Measurements from ENCODE around the gene GCSAML. TPM values are rescaled to one million over a fixed set of nuclear protein-coding genes. Genes with fewer than 3 reads are reported as not detected.
"Not testable (repeated sequence)": the region's sequence is repeated elsewhere in the genome, so short reads cannot be mapped to it uniquely, and the experiment has no call there.

The GCSAML gene
- not detected in 2 replicates for total RNA-seq

DNA sequence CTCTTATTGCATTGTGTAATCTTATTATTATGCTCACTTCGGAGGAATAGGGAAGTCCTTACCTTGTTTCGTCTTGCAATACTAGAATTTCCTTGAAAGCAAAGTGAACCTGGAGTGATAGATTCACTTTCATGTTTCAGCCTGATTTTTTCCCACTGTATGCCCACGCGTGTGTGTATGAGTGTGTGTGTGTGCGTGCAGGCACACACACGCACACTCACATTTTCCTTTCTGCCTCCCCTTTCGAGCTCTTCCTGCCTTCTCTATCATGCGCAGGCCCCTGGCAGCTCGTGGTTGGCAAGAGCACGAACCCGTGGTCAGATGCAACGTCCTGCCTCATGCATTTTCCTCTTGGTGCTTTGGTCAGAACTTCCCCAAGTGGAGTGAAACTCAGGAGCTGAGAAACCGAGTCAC is at the start of gene GCSAML:
GCSAML (plus strand) TSS at position 366 of the 414 bp plus-strand sequence. CDS start 58 bp downstream, outside the sequence.
- no peak for DNase-seq

DNA sequence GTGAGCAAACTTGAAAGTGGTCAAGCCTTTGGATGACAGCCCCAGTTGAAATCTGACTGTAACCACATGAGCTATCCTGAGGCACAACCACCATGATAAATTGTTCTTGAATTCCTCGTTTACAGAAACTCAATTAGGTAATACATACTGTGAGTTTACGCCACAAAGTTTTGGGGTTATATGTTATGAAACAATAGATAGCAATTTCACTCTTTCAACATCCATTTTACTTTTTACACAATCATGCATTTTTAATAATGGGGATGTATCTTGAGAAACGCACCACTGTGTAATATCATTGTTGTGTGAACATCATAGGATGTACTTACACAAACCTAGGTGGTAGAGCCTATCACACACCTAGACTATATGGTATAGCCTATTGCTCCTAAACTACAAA is 48.1 kb upstream of the GCSAML start:
- DNase-seq = no peak

DNA sequence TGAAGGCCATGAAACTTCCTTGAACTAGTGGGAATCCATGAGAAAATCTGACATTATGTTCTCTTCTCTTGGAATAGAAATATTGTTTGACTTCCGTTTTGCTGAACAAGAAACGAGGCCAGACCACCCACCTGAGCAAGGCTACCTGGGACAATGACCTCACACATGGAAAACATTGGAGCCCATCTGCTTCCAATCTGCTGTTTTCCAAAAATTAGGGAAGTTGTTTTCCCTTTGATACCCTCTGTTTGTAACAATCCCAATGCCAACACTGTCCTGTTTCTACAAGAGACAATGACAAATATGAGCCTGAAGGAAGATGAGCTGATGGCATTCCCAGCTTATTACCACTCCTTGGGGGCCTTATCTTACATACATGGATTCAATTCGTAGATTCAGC is 42.1 kb upstream of the GCSAML start:
- DNase-seq = no peak

DNA sequence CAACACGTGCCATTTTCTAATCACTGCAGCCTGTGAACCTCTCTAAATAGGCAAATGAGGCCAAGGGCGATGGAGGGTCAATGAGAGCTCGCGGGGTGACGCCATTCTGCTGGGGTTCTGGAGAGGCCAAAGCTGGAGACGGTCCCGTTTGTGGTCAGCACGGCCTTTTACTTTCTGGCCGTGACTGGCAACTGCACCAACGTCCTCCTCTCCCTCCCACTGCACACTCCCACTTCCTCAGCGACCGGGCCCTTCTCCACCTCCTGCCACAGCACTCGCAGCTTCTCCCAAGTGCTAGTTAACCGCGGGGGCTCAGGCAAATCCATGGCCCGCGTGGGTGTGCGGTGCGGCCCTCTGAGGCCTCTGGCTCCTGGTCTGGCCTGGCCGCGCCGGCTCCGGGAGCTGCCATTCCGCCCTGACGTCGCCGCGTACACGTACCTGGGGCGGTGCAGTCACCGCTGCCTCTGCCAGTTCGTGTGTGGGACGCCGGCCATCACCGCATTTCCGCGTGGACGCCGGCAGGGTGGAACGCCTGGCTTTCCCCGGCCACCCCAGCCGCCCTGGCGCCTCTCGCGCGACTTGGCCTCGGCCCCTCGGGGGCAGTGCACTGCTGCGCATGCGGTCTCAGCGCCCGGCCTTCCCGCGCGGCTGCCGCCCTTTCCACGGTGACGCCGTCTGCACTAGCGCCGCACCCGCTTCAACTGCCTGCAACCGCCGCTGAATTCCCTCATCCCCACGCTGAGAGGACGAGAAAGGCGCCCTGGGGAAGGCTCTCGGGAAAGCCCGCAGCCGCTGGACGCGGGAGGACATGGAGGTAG is 30.9 kb upstream of the GCSAML start:
- no peak for DNase-seq

DNA sequence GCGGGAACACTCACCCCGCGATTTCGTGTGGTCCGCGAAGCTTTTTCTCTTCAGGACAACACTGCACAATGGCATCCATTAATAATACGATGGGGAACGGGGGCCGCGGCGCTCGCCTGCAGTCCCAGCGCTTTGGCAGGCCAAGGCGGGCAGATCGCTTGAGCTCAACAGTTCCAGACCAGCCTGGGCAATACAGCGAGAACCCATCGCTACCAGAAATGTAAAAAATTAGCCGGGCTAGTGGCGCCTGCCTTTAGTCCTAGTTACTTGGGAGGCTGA is 30.4 kb upstream of the GCSAML start:
- DNase-seq = no peak

DNA sequence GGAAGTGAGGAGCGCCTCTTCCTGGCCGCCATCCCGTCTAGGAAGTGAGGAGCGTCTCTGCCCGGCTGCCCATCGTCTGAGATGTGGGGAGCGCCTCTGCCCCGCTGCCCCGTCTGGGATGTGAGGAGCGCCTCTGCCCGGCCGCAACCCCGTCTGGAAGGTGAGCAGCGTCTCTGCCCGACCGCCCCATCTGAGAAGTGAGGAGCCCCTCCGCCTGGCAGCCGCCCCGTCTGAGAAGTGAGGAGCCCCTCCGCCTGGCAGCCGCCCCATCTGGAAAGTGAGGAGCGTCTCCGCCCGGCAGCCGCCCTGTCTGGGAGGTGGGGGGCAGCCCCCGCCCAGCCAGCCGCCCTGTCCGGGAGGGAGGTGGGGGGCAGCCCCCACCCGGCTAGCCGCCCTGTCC is 27.0 kb upstream of the GCSAML start:
- not testable (repeated sequence) for DNase-seq

DNA sequence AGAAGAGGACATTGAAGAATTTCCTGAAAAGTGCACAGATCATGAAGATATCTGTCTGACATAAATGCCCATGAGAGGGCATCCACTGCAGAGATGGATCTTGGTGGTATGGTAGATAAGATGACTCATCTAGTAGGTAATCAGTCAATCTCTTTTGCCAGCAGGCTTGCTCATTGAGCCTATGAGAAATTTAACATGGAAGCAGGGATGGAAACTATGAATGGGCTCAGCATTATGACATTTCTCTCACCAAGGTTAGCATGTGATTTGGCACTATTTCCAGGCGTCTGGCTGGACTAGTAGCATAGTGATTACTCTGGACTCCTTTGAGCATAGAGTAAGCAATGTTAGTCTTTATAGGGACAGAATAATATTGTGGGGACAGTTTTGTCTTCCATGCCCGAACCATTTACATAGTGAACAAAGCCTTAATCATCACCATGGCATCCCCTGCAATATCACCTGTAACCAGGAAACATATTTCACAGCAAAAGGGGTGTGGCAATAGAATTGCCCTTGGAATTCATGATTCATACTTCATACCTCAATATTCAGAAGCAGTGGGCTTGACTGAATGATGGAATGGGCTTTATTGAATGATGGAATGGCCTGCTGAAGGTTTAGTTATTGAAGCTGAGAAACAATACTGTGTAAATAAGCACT is 20.0 kb upstream of the GCSAML start:
- DNase-seq = no peak

DNA sequence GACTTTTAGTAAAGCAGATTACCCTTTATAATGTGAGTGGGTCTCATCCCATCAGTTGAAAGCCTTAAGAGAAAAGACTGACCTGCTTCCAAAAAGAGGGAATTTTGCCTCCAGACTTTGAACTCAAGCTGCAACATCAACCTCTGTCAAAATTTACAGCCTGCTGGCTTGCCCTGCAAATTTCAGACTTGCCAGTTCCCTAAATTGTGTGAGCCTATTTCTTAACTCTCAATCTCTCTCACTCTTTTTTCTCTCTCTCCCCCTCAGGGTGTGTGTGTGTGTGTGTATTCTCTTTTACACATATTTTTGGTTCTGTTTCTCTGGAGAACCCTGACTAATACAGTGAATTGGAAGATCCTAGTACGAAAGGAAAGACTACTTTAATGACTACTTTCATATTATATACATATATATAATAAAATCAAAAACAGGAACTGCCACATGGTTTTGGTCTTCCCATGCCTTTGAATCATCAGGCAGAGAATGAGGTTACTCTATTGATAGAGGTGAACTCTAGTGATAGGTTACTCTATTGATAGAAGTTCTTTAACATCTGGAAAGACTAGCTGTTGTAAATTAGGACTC is 19.1 kb upstream of the GCSAML start:
- no peak for DNase-seq

DNA sequence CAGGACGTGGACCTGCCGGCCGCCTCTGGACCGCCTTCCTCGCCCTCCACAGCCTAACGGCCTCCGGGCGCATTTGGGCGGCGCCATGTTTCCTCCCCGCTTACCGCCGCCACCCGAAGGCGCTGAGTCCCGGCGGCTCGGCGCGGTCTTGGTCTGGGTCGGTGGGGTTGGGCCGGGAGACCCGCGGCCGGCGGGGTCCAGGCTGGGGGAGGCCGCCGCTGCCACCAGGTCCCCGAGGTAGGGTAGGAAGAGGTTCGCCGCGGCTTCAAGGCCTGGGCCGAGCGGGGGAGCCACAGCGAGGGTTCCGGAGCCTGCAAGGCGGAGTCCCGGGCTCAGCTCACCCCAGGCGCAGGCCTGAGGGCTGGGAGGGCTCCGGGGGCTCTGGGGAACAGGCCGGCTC is 18.1 kb upstream of the GCSAML start:
- no peak for DNase-seq

DNA sequence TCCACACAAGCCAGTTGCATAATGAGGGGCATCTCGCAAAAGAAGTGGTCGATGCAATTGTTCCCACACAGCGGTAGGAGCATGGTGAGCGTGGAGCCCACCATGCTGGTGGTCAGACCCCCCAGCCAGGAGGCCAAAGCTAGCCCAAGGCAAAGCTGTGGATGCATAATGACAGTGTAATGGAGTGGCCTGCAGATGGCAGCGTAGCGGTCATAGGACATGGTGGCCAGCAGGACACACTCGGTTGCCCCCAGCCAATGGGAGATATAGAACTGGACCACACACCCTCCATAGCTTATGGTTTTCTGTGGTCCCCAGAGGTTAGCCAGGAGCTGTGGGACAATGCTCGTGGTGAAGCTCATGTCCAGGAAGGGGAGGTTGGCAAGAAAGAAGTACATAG is 17.0 kb upstream of the GCSAML start:
- DNase-seq = no peak

DNA sequence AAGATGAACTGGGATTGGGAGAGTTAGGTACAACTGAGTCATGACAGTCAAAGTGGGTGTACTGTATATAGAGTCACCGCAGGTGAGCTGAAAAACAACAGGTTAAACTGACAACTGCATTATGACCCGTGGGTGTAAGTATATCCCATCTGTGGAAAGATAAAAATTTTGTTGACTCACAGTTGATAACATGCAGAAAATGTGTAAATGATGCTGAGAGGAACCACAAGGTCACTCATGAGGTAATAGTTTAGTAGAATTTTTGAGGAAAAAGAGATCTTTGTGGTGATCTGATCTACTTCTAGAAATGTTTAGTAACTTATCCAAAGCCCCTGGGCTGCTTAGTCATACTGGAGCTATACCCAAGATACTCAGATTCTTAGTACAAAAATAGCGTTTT is 13.5 kb upstream of the GCSAML start:
- DNase-seq = no peak

DNA sequence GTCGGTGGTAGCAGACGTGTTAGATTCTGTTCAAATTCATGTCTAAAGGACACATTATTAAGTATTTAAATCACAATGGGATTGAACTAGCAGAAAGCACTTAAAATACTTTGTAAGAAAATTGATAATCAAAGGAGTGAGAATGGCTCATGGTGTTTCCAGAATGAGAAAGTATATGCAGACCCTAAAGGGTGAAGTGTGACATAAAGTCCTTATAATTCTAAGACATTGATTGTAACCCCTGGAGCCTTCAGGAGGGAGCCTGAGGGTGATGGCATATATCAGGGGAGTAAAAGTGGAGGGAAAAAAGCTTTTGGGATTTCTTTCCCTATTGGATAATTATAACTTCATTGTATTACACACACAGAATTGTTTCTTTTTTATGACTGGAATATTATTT is 12.6 kb upstream of the GCSAML start, which contains the start of gene OR2C3:
OR2C3 (minus strand) TSS at position 101 of the 400 bp plus-strand sequence. CDS start 3,929 bp downstream, outside the sequence.
- no peak for DNase-seq

DNA sequence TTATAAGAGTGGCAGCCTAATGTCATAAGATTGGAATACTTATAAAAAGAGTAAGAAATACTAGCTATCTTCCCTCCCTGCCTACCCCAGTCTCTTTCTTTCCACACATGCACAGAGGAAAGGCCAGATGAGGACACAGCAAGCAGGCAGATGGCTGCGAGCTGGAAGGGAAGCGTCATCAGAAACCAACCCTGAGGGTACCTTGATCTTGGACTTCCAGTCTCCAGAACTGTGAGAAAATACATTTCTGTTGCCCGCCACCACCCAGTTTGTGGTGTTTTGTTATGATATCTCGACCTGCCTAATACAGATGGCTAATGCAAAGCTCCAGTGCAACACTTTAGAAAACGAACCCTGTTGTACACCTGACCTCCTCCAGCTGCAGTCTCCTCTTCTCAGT is 10.4 kb upstream of the GCSAML start:
- DNase-seq = no peak

DNA sequence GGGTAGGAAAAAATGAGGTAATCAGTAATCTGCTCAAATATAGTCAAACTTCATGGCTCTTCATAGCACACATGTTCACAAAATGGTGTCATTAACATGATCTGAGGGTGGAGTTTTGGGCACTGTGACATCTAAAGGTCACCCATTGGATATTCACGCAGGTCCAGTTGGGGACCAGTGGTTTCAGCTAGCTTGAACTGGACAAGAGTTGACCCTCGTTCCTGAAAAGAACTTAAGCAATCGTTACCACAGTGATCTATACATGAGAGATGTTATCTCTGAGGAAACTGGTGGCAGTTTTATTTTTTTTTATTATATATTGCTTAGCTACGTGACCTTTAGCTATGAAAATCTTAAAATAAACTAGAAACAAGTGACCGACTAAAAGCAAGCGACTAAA is 9.7 kb upstream of the GCSAML start:
- DNase-seq = no peak

DNA sequence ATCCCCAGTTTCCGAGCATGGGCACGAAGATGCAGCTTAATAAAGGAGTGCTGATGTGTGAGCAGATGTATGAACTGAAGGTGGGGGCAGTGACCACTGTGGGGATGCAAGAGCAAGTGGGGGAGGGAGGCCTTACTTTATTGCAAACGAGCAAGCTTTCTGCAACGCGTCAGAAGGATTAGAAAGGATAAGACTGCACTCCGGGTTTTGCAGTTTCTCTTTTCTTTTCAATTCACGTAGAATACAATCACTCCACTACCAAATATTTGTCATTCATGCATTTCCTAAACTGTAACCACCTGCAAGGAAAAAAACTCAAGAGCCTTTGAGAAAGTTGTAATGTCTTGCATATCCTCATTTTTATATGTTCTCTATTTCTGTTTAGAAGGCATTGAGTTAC is 8.4 kb upstream of the GCSAML start:
- DNase-seq = no peak

DNA sequence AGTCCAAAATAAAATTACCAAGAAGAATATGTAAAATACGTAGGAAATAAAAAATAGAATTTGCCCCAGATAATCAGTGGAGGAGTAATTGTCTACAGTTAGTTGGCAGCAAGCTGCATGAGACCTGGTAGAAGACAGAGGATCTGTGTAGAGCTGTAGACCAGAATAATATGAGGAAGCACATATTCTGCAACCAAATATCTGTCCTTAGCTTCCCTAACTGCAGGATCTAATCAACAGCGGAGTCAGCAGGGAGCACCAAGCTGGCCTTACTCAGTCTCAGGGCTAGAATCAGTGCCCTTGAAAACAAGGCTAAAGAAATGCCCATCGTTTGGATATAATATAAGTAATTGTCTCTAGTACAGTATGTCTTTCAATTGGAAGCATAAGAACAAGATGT is 6.1 kb upstream of the GCSAML start:
- DNase-seq = no peak

DNA sequence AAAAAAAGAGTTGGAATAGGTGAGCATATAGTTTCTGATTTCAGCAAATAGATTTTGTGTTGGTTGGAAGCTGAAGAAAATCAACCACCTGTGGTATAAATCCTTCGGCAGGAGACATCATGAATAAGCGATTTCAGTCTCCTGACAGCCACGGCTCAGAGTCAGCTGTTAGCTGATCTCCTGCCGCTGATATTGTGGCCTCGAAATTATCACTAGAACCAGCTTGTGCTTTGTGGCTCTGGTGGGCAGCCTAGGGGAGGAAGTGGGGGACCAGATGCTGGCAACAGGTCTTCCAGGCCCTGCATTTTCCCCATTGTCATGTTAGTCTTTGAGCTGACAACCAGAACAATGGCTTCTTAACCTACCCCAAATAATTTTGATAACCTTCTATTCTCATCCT is 842 bp upstream of the GCSAML start:
- no peak for DNase-seq

DNA sequence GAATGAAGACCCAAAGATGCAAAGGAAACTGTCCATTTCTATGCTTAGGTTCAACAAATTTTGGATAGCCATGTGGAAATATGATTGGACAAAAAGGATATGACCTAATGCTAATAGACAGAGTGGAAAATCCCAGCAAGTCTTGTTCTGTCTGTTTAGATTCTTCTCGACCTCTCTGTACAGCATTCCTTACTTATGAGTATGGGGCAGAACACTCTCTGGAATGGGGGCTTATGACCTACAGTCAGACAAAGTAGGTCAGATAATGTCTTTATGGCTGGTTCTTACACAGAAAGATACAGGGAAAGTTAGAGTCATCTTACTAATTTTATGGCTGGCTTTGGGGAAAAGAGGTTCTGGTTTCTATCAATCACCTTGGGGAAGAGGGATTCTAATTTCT is 2.8 kb downstream of the GCSAML start:
- no peak for DNase-seq

DNA sequence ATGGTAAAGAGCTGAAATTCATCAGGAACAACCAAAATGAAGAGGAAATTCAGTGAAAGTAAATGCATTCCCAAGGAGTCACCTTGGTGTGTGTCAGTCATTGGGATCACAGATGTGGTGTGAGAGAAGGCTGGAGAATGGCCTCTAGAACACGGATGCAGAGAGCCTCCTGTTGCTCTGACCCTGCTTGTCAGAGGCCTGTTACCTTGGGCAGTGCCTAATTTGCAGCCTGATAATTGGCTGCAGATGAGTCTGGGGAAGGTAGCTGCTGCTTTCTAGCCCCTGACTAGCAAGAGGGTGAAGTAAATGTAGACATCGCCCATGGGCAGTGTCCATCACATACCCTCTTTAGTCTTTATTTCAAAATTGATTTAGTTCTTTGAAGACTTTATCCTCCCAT is 3.3 kb downstream of the GCSAML start:
- DNase-seq = no peak

DNA sequence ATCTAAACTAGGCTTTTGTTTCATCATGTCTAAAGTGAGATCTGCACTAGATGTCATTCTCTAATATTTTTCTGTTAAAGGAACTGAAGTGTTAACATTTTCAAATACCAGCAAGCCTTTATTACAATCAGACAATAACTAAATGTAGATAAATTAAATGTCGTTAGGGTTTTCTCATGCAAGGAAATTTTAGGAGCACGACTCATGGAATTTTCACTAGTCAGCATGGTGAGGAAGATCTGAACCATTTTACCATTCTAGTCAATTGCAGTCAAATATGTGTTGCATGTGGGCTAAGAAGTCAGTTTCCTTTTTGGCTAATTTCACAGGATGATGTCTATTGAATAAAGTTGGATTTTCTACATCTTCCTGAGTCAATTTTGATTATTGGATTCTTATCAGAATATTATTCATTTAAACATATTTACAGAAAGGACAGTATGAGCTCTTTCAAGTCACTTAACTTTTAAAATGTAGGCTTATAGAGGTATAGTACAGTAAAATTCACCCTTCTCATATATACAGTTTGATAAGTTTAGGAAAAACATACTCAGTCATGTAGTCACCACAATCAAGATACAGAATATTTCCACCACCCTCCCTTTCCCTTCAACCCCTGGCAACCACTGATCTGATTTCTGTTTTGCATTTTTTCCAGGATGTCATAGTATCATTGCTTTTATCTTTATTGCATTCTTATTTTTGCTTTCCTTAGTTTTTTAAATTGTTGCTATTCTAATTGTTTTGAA is 9.2 kb downstream of the GCSAML start:
- DNase-seq = no peak

DNA sequence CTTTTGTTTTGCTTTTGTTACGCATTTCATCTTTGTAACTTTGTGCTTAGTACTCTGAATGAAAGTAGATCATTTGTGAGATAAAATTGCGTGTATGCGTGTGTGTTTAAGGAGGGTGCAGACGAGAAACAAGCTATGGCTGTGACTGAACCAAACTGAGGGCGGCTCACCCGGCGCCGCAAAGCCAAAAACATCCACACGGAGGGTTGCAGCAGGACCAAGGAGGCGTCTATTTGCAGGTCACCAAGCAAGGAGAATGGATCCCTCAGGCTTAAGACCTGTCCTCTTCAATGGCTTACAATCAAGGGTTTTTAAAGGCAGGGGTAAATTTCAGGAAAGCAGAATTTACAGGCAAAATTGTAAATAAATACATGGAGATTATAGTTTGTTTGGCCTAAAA is 12.8 kb downstream of the GCSAML start:
- DNase-seq = no peak

DNA sequence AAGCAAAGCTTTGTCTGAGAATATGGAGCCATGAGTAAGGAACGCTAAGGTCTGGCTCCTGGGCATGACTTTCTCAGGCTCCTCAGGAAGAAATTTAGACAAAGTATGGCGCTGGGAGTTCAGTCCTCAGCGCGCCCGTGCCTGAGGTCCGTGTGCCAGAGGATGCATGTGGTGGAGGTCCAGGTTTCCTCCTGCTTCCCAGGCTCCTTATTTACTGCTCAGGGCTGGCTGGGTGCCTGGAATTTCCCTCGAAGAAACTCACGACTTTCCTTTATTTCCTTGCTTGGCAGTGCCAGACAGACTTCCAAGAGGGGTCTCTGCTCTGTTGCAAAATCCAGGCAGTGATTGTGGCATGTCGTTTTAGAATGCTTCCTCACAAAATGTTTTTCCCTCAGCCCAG is 13.3 kb downstream of the GCSAML start:
- no peak for DNase-seq

DNA sequence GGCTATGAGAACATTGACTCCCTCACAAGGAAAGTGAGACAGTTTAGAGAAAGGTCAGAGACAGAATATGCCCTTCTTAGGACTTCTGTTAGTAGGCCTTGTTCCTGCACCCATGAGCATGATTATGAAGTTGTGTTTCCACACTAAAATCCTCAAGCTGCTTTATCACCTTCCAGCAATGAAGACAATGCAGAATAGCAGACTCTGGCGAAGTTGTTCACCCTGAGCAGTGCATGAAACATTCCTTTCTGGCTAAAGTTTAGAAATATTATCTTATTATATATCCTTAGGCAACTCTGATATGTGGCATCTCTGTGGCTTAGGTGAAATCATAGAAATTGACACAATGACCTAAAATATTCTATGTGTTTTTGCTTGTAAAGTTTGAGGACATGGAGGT is 25.3 kb downstream of the GCSAML start:
- no peak for DNase-seq
